ENCODE results near the gene FAM167B. TPM values are rescaled to one million over a fixed set of nuclear protein-coding genes. Genes with fewer than 3 reads are reported as not detected.

The FAM167B gene
- total RNA-seq, 1 experiment from 2014 or later = 1.5 TPM

DNA sequence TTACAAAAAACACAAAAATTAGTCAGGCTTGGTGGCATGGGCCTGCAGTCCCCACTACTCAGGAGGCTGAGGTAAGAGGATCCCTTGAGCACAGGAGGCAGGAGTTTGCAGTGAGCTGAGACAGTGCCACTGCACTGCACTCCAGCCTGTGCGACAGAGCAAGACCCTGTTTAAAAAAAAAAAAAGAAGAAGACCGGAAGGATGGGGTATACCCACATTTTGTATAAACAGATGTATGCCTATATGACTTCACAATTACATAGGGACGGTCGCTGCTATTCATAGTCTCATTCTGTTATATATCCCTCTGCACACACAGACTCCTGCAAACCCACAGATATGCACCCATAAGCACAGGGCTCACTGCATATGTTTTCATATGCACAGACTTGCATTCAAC is 16.7 kb downstream of the FAM167B start:
- Histone ChIP-seq H3K27me3 (ENCODE audit: insufficient read depth, low read length) (no peaks in the 10 kb centered on the region), H2AK5ac (ENCODE audit: insufficient read length, low read length) (no peak overlapping the region), H4K8ac (replicated peaks; ENCODE audit: insufficient read length, low read depth, low read length) (no peak overlapping the region), H3K18ac (ENCODE audit: insufficient read length, low read depth, low read length) (no peak overlapping the region), H3K27ac (ENCODE audit: insufficient read length, low read depth, low read length) (no peak overlapping the region), H4K5ac (ENCODE audit: insufficient read length, low read depth, low read length) (no peak overlapping the region), H2BK120ac (ENCODE audit: low read depth, low read length, poor library complexity, severe bottlenecking) (no peak overlapping the region), H3K4ac (ENCODE audit: low read depth, low read length) (no peak overlapping the region), H2BK15ac (ENCODE audit: low read depth, low read length) (no peak overlapping the region), H4K91ac (ENCODE audit: insufficient read length, low read depth, low read length) (no peak overlapping the region), H3K23ac (ENCODE audit: insufficient read length, low read depth, low read length) (no peak overlapping the region), H2BK12ac (ENCODE audit: insufficient read length, low read depth, low read length) (no peak overlapping the region), H3K79me2 (ENCODE audit: insufficient read depth, low read length) (no peaks in the 10 kb centered on the region; the same call in 1 of the 2 replicates), H2AFZ (ENCODE audit: low read length) (no peak overlapping the region), H3K4me2 (ENCODE audit: insufficient read depth, insufficient read length, low read length) (no peak overlapping the region), H3K79me1 (ENCODE audit: insufficient read depth, low read depth, low read length, poor library complexity, severe bottlenecking) (no peaks in the 10 kb centered on the region), H2BK20ac (ENCODE audit: low read depth, low read length, poor library complexity, severe bottlenecking) (no peak overlapping the region), H3K23me2 (ENCODE audit: insufficient read length, low read depth, low read length, poor library complexity, severe bottlenecking) (no peaks in the 10 kb centered on the region), H3K9me3 (ENCODE audit: control insufficient read depth, low read depth, low read length) (no peaks in the 10 kb centered on the region), H3K9ac (ENCODE audit: extremely low read depth, insufficient read length, low read length) (no peak overlapping the region), H3K14ac (ENCODE audit: insufficient read depth, low read length) (no peak overlapping the region), H2BK5ac (ENCODE audit: insufficient read length, low read length) (no peak overlapping the region), H3K56ac (ENCODE audit: insufficient read length, low read depth, low read length) (no peak overlapping the region), H3K4me1 (ENCODE audit: insufficient read depth, low read length) (no peaks in the 10 kb centered on the region), H3T11ph (ENCODE audit: low read length) (no peak overlapping the region), H4K20me1 (ENCODE audit: control insufficient read depth, insufficient read depth, insufficient read length) (no peaks in the 10 kb centered on the region)
- Mint-ChIP-seq H3K4me1 (peaks cover 4 to 16% of the 10 kb centered on the region in 2 experiments), H3K4me3 (no peak overlapping the region), H3K27me3 (ENCODE audit: low read depth) (no peaks in the 10 kb centered on the region; the same call in 1 of the 2 replicates), H3K9me3 (no peaks in the 10 kb centered on the region; a peak in 1 of 5 replicates), H3K36me3 (ENCODE audit: insufficient read depth in 1 of 3, low read depth in 3 of 3) (no peaks in the 10 kb centered on the region), H3K27ac (no peak overlapping the region)
- TF ChIP-seq, protein P1, sequence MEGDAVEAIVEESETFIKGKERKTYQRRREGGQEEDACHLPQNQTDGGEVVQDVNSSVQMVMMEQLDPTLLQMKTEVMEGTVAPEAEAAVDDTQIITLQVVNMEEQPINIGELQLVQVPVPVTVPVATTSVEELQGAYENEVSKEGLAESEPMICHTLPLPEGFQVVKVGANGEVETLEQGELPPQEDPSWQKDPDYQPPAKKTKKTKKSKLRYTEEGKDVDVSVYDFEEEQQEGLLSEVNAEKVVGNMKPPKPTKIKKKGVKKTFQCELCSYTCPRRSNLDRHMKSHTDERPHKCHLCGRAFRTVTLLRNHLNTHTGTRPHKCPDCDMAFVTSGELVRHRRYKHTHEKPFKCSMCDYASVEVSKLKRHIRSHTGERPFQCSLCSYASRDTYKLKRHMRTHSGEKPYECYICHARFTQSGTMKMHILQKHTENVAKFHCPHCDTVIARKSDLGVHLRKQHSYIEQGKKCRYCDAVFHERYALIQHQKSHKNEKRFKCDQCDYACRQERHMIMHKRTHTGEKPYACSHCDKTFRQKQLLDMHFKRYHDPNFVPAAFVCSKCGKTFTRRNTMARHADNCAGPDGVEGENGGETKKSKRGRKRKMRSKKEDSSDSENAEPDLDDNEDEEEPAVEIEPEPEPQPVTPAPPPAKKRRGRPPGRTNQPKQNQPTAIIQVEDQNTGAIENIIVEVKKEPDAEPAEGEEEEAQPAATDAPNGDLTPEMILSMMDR (conservative IDR thresholded peaks at IDR 0.05) = no peak
- WGBS (ENCODE audit: extremely low coverage, insufficient read length, low lambda C conversion rate) = no CpG with 5 or more reads among the region's 4 CpGs
- DNase-seq = no peak

Data from H9 (cell line).